D341Med (cell line): ENCODE results near the gene SLC49A3.
"Not testable (repeated sequence)": the region's sequence is repeated elsewhere in the genome, so short reads cannot be mapped to it uniquely, and the experiment has no call there.

ENCODE experiments used
- DNase-seq: peaks from one replicate; pipeline ENCODE4 v3.0.0; 2012; ENCODE audit warnings: low spot score

Gene SLC49A3

DNA sequence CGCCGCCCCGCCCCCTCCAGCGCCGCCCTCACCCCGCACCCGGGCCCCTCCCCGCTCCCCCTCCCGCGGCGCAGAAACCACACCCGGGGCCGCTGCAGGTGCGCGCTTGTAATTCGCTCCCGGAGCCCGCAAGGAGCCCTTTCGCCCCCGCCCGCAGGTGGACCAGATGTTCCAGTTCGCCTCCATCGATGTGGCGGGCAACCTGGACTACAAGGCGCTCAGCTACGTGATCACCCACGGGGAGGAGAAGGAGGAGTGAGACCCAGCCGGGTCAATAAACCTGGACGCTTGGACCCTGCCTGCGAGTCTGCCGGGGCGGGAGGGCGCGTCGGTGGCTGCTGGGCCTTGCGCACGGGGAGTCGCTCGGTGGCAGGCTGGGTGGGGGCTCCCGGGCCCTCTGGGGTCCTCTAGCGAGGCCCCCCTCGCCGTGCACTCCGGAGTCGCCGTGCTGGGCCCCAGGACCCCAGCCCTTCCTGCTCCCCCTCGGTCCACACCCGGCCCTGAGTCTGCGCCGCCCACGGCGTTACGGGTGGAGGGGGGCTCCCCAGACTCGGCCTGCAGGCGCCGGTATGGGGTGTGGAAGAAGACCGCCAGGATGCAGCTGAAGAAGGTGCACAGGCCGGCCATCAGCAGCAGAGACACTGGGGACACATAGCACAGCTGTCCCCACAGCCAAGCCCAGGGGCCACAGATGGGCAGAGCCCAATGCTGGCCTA, 7.1 kb downstream of the SLC49A3 start:
- DNase-seq, result no peak

DNA sequence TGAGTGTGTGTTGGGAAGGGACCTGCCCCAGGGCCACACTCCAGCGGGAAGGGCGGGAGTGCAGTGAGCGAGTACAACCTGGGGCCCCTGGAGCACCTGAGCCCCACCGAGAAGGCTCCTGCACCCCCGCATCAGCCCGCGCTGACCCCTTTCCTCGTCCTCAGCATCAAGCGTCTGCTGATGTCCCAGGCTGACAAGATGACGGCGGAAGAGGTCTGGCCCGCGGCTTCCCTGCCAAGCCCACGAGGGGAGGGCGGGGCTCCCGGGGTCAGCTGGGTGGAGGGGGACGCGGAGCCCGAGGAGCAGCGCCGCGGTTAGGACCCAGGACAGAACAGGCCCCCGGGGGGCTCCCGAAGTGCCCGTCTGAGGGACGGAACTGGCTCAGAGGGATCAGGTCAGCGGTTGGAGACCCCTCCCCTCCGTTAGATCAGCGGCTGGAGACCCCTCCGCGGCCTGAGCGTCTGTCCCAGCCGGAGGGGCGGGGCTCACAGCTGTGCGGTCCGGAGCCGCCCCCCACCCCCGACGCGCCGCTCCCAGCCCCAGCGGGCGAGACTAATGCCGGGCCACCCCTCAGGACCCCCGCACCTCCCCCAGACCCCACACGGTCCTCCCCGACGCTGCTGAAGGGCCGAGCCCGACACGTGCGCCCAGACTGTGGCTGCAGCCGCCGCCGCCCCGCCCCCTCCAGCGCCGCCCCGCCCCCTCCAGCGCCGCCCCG, 7.9 kb downstream of the SLC49A3 start:
- DNase-seq, result no peak

DNA sequence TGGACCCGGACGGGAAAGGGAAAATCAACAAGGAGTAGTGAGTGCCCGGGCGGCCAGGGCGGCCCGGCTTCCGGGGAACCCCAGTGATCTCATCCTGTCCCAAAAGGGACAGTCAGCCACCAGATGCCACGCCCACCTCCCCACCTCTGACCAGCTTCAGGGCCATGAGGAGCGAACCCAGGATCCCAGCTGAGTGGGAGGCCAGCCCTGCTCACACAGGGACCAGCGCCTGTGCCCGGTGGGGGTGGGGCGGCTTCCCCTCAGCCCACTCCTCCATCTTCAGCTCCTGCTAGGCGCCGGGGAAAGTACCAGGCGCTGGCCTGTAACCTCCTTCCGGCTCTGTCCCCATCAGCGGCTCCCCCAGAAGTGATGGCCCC, 8.4 kb downstream of the SLC49A3 start:
- DNase-seq, result no peak

DNA sequence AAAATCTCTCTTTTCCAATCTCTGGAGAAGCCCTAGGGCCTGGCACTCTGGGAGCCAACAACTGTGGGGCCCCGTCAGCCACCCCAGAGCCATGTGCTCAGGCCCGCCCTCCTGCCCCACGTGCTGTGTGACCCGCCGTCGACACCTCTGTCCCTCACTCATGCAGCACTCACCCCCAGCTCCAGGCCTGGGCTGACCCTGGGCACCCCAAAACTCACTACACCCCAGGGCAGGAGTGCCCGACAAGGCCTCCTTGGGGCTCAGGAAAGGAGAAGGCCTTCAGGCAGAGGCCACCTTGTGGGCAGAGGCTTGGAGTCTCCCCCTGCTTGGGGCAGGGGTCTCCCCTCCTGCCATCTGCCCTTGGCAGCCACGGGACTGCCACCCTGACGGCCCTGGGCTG, 8.9 kb downstream of the SLC49A3 start:
- DNase-seq, result no peak

DNA sequence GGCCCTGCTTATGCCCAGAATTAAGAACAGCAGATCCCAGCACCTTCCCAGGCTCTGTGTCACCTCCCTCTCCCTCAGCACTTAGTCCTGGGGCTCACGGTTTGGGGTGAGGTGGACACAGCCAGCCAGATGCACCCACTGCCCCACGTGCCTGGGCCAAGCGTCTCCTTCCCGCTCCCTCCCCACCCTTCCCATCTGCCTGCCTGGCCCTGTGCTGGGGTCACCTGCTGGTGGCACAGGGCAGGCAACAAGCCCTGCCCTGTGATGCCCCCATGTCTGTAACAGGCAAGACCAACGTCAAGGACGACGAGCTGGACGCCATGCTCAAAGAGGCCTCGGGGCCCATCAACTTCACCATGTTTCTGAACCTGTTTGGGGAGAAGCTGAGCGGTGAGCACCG, 9.3 kb downstream of the SLC49A3 start:
- DNase-seq, result no peak

DNA sequence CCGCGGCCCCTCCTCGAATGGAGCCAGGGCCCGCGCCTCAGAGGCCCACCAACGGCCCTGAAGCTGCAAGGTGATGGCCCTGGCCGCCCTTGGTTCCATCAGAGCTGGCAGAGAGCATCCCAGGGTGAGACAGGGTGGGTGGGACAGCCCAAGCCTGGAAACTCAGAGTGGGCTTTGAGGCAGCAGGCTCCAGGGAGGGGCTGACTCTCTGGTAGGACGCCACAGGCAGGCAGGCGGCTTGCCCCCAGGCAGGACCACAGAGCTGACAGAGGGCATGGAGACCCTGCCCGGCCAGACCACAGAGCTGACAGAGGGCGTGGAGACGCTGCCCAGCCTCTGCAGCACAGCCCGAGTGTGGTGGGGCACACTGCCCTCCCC, 9.9 kb downstream of the SLC49A3 start:
- no peak for DNase-seq

DNA sequence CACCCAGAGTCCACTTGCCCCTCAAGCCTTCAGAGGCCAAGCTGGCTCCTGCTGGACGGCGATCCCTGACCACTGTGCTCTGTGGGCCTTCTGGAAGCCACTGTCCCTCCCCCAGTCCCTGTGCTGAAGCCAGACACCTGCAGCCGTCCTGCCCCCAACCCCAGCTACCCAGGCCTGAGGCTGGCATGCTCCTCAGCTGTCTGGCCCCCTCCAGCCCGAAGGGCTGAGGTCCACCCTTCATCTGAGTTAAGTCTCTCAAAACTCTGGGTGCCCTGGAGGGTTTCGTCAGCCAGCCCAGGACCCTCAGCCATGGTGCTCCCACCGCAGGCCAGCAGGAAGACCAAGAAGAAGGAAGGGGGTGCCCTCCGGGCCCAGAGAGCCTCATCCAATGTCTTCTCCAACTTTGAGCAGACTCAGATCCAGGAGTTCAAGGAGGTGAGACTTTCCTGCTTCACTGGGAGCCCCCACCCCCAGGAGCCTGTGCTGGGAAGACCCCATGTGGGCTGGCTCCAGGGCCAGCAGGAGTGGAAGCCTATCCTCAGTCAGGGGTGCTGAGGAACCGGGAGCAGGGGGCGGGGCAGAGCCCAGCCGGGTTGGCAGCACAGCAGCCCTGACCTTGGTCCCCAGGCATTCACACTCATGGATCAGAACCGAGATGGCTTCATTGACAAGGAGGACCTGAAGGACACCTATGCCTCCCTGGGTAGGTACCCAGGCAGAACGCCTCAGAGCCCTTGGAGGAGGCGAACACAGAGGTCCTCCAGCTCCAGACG, 10.4 kb downstream of the SLC49A3 start:
- DNase-seq, result no peak

DNA sequence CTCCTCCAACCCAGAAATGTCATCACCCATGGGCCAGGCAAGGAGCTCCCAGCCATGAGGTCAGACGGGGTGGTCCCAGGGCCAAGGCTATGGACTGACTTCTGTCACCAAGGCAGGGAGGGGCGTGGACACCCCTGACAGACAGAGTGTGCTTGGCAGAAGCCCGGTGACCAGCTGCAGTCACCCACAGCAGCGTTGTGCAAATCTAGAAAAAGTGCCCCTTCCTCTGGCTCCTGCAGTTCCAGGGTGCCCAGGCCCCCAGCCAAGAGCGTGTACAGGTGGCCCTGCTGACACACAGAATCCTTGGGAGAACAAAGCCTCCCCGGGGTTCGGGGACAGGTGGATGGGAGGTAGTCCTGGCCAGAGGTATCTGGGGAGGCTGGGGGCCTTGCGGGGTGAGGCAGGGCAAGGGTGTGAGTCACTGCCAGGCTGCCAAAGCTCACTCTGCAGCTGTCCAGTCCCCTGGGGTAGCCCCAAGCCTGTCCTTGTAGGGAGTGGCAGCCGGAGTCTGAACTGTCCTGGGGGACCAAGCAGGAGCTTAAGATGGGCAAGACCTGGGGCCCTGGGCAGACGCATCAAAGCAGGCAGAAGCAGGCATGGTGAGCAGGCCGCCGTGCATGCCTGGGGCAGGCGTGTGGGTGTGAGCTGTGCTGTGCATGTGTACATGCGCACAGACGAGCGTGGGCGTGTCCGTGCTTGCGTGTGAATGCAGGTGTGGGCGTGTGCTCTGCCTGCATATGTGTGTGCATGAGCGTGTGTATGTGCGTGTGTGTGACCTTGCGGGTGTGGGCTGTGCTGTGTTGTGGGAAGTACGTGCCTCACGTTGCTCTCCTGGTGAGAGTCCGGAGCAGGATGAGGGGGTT, 11.3 kb downstream of the SLC49A3 start:
- DNase-seq, result no peak

DNA sequence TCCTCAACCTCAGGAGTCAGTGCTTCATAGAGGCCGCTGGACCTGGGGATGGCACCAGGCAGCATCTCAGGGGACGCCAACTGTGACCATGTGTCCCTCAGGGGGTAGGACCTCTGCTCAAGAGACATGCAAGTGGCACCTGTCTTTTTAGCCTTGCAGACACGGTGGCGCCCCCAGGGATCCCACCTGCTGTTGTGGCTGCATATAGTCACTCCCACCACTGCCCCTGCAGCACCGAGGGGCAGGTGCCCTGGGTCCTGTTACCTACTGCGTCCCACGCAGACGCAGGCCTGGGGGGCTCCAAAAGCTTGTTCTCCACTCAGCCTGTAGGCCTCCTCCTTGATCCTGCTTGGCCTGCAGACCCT, 12.1 kb downstream of the SLC49A3 start:
- no peak for DNase-seq

DNA sequence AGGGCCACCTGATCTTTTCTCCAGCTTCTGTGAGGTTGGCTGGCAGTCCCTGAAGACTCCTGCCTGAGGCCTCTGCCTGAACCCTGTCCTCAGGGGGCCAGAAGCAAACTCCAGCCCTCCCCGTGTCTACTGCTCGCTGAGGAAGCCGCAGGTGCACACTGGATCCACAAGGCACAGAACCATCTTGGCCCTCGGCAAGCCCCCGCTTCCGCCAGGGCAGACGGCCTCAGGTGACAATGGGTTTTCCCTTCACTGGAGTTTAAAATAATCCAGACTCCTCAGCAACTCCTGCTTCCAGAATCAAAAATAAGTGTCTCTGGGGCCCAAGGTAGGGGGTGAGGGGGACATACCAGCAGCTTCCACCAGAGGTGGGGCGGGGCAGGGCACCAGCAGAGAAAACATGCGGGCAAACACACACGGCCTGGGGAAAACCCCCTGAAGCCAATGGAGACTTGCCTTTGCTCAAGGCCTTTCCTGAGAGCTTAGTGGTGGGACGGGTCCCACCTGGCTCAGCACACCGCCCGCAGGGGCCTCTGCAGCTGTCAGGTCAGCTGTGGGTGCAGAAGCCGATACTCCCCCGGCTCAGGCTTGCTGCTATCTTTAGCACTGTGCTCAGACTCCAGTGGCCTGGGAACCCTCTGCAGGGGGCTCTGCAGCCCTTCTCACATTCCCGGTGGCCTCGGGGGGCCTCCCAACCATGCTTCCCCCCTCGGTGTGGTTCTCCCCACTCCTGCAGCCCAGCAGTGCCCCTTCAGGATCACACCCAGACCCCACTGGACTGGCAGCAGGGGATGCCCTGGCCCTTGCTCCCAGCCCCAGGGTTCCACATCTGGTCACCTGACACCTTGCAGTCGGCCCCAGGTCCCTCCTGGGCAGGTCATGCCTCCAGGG, 12.7 kb downstream of the SLC49A3 start:
- no peak for DNase-seq

DNA sequence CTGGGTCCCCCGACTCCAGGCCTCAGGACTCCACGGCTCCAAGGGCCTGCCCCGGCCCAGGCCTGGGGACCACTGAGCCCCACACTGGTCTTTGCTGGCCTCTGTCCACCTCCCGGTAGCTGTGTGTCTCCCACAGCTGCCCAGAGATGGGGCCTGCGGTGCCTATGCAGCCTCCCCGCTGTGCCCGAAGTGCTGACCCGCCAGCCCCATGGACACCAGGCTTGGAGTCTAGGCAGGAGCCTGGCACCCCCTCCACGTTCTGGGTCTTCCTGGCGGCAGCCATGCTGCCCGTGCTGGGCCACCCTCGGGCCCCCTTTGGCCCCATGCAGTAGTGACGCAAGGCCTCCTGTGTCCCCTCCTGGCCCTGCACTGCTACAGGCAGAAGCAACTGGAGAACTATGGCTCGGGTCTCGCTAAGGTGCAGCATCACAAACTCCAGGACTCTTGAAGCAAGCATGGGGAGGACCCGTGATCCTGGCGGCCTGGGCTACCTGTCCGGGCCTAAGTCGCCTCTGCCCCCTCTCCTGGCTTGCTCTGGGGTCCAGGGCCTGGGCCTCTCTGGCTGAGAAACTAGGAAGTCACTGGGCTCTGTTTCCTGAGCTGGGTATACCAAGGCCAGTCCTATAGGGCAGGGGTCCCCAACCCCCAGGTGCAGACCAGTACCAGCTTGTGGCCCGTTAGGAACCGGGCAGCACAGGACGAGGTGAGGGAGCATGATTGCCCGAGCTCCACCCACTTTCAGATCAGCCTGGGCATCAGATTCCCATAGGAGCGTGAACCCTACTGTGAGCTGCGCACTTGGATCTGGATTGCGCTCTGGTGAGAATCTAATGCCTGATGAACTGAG, 13.7 kb downstream of the SLC49A3 start:
- no peak for DNase-seq

DNA sequence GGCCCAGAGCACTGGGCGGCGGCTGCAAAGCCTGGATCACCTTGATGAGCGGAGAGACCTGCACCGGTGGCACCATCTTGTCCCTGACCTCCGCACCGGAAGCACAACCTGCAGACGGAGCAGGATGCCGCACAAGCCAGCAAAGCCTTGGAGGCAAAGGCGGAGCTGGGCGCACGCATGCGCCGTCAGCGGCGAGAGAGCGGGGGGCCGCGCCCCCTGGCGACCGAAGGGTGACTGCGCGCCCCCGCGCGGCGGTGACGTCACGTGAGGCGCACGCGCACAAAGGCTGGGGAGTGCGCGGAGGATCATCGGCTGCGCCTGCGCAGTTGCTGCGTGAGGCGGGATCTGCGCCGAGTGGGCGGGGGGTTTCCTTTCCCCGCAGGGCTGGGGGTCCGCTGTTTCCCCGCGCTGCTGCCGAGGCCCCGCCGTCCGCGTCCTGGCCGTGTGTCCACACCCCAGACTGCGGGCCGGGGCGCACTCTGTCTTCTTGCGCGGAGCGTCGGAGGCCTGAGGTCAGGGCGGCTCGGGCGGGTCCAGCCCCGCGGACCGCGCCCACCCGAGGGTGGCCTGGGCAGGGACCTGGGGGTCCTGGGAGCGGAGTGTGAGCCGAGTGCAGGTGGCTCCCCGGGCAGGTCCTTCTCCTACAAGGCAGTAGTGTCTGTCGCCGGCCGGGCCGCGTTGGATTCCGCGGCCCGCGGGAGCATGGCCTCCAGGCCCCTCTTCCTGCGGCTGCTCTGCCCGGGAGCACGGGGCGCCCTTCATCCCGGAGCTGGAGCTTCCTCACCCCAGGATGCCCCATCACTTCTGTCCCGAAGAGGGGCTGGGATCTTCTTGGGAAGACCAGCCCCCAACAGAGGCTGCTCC, 14.5 kb downstream of the SLC49A3 start, which contains the start of the genes ATP5ME and MYL5:
Gene ATP5ME, minus strand, starts transcription at position 105 of the 864 bp plus-strand sequence. Its CDS starts 29 bp downstream, at position 76.
Gene MYL5, plus strand, starts transcription at position 371 of the 864 bp plus-strand sequence. CDS start 3,485 bp downstream, outside the sequence.
- peak; percentile 100 for DNase-seq

DNA sequence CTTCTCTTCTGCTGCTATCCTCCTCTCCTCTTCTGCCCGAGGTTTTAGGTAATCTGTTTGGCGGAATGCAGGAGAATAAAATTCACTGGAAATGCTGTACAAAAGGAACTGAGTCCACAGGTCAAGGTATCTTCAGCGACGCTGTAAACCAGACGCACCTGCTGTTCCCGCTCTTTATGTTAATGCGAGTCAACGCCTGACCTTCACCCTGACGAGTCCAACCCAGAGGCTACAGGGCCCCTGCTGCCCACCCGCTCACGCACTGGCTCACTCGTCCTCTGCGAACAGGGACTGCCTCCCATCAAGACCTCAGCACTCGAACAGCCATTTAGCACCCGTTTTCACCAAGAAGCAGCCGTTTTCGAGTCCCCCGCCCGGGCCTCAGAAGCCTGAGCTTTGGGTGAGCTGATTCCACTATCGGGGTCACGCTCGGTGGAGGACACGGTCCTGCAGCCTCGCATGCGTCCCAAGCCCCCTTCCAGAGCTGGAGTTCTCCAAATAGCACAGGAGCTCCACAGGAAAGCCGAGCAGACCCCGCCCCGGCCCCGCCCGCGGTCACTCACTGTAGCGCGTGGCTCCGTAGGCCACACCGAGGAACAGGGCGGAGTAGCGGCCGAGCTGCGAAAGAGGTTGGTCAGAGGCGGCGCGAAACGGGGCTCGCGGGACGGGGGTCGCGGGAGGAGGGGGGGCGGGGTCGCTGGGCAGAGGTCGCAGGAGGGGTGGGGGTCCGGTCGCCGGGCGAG, 15.4 kb downstream of the SLC49A3 start:
- no peak for DNase-seq

DNA sequence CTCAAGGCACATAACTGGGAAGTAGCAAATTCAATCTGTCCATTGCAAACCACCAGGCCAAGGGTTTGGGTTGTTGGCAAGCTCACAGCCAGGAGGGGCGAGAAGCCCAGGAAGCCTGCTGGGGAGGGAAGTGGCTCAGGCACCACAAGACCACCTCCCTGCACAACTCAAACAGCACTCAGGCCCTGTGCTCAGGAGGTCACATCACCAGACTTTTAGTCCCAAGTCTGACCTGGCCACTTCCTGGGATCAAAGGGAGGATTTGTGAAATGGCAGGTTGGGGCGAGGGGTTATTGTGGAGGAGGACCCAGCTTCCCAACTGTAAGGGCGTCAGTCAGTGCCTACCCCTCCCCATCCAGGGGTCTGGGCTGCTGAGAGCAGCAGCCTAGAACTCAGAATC, 17.2 kb downstream of the SLC49A3 start:
- no peak for DNase-seq

DNA sequence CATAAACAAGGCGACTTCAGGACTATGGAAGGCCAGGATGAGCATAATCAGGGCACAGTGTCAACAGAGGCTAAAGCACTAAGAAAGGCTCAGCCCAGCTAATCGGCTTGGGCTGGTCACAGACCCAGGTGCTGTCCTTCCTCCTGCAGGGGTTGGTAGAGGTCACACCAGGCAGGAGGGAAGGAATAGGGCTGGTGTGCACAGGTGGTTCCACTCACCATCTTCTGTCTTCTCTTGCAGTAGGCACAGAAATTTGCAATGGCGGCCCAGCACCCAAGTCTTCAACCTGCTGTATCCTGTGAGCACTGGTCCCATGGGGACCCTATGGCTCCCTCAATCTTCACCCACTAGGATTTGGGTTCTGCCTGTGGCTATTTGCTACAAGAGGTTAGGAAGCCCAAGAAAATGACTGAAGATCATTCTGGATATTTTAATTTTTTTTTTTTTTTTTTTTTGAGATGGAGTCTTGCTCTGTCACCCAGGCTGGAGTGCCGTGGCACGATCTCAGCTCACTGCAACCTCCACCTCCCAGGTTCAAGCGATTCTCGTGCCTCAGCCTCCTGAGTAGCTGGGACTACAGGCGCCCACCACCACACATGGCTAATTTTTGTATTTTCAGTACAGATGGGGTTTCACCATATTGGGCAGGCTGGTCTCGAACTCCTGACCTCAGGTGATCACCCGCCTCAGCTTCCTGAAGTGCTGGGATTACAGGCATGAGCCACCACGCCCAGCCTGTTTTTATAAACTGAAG, 19.0 kb downstream of the SLC49A3 start:
- DNase-seq, result not testable (repeated sequence)

DNA sequence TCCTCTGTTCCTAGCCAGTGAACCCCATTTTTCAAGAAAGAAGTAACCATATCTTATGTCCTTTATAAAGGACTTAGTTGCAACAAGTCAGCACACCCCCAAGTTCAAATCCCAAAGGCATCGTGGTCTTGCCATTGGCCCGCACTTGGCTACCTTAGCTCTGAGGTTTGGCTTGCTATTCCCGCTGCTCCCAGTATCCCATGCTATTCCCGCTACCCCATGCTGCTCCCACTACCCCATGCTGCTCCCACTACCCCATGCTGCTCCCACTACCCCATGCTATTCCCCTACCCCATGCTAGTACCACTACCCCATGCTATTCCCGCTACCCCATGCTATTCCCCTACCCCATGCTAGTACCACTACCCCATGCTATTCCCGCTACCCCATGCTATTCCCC, 20.7 kb downstream of the SLC49A3 start:
- DNase-seq, result not testable (repeated sequence)

DNA sequence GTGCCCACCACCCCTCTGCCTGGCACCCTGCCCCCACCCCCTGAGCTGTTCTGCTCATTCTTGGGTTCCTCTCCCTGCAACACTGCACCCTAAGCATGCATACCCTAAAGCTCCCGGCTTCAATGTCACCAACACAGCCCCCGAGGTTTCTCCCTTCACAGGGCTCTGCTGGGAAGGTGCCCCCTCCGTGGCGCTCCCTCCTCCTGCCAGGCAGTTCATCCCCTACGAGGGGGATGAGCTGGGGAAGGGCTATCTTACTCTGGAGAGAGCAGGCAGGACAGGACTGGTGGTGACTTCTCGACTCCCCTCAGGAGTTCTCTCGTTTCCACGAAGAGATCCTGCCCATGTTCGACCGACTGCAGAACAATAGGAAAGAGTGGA, 21.4 kb downstream of the SLC49A3 start:
- no peak for DNase-seq
